ENCODE measurements around the gene GH2.

DNA sequence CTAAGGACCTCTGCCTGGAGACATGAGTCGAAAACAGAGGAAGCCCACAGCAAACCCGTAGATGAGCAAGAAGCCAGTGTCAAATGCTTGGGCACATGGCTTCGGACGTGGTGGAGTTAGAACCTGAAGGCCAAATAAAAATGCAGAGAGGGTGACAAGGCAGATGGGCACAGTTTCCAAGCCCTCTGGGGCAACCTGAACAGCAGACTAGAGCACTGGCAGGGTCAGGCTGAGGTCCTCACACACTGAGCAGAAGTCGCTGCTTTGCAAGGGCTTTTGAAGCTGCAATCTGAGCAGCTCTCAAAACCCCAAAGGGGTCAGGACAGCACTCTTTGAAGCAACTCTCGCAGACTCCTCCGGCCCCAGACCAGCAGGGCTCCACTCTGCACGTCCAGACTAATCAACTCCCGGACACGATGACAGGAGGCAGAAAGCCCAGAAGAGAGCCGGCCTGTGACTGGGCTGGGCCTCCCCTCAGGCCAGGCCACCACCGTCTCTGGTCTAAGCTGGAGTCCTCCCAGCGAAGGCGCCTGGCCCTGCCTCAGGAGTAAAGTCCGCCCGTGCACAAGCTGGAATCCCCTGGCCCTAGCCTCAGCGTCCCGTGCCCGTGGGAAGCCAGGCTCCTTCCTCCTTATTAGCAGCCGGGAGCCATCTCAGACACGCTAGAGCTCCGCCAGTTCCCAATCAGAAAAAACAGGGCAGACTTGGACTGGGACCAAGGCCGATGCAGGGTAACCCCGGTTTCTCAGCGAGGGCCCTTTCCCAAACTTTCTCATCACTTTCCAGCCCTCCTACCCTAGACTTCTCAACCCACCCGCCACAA lies 40.2 kb downstream of the GH2 start:
- TF ChIP-seq, protein P1, sequence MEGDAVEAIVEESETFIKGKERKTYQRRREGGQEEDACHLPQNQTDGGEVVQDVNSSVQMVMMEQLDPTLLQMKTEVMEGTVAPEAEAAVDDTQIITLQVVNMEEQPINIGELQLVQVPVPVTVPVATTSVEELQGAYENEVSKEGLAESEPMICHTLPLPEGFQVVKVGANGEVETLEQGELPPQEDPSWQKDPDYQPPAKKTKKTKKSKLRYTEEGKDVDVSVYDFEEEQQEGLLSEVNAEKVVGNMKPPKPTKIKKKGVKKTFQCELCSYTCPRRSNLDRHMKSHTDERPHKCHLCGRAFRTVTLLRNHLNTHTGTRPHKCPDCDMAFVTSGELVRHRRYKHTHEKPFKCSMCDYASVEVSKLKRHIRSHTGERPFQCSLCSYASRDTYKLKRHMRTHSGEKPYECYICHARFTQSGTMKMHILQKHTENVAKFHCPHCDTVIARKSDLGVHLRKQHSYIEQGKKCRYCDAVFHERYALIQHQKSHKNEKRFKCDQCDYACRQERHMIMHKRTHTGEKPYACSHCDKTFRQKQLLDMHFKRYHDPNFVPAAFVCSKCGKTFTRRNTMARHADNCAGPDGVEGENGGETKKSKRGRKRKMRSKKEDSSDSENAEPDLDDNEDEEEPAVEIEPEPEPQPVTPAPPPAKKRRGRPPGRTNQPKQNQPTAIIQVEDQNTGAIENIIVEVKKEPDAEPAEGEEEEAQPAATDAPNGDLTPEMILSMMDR (IDR thresholded peaks at IDR 0.05), result no peak
- TF ChIP-seq POLR2A (IDR thresholded peaks at IDR 0.05), result peak in 1 of 4 donors; percentile 15

All from esophagus squamous epithelium (tissue), 4 donors.